HG02763 (cell line): ENCODE data around the gene G6PC3.

Source experiments
- ATAC-seq: cut with Tn5 transposase; IDR thresholded peaks from one replicate; pipeline ENCODE4 v1.9.1; 2021; ENCODE audit warnings: mild to moderate bottlenecking, moderate library complexity; ENCODE audit not compliant: unreplicated experiment

G6PC3 gene

GRCh38 chr17:44121997-44122815 lies 51.7 kb downstream of the G6PC3 start:
- ATAC-seq, result no peak

- ATAC-seq, result peak; percentile 24
Measured at GRCh38 chr17:44122816-44123355, 52.4 kb downstream of the G6PC3 start.

GRCh38 chr17:44123356-44124117 lies 53.0 kb downstream of the G6PC3 start, which contains the start of gene HDAC5:
Gene HDAC5 (minus strand): TSS chr17:44123641. CDS start chr17:44117515, 6,126 bp downstream.
- ATAC-seq, result peak; percentile 92

DNA sequence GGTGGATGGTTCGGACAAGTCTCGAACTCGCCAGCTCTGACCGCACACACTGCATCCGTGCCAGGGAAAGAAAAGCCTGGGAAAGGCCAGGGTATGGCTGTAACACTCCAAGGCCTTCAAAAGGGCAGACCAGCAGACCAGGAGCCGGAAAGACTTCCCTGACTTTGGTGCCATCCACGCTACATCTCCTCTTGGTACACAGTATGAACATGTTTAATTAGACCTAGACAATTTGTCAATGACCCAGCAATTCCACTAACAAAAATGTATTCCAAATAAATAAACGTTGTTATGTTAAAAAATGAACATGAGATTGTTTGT lies 53.5 kb downstream of the G6PC3 start:
- ATAC-seq, result no peak
